GM18517 (cell line): Measurements from ENCODE around the gene ARL4D.
"Not testable (repeated sequence)": the region's sequence is repeated elsewhere in the genome, so short reads cannot be mapped to it uniquely, and the experiment has no call there.

Source experiments
- ATAC-seq: cut with Tn5 transposase; IDR thresholded peaks from one replicate; pipeline ENCODE4 v1.9.1; 2021; ENCODE audit warnings: mild to moderate bottlenecking, moderate library complexity; ENCODE audit not compliant: unreplicated experiment

Gene ARL4D

DNA sequence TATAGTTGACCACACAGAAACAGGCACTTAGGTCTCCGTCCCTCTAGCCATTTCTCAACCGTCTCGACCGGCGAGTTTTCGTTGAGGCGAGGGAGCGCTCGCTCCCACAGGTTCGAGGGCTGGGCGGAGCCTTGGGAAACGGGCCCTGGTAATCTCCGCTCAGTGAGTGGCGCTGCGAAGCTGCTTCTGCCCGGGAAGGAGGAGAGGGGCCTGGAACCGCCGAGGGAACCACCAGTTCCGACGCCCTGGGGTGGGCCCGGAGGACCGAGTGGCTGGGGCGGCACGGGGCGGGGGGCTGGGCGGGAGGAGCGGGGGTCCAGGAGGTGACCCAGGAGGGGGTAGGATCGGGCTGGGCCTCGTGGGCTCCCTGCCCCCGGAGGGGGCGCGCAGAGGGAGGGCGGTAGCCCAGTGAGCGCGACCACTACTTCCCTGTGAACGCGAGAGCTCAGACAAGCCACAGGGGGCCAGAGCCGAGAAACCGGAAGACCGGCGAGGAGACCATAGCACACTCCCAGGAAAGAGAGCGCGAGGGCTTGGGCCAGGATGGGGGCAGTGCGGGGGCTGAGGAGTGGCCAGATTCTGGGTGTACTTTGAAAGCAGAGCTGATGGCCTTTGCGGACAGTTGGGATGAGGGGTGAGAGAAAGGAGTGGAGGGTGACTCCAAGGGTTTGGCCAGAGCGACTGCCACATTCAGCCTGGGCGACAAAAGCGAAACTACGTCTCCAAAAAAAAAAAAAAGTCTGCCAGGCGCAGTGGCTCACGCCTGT is 29.9 kb upstream of the ARL4D start:
- ATAC-seq: no peak

DNA sequence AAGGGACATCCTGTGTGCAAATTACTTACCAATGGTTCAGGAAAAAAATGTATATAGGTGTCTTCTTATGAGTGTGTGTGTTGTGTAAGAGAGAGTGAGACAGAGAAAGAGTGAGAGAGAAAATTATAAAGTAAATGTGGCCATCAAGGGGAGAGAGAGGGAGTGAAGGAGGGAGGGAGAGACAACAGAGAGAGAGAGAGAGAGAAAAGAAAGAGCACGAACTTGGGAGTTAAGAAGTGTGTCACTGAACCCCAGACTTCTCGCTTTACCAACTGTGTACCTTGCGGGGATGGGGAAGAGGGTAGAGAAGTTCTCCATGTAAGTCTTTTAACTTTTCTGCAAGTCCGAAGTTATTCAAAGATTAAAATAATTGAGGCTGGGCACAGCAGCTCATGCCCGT is 28.8 kb upstream of the ARL4D start:
- ATAC-seq: no peak

DNA sequence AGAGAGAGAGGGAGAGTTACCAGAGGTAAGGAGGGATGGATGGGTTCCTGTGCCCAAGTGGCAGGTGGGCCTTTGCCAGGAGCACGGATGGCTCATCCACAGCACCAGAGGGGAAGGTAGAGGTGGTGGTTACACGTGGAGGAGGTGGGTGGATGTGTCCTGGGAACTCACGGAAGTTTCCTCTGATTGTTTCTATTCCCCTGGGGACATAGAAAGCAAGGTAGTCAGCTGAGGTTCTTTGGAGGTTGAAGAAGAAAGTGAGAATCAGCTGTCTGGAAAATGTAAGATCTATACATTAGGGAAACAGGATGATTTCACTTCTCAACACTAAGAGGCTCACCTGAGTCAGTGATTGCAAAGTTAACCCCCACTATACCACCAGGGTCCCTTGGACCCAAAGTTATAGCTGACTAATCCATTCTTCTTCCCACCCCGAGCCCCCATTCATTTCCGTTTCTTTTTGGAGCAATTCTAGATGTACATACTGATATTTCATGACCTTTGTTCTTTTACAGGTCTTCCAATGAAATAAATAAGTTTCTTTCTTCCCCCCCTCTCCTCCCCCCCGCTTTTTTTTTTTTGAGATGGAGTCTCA is 27.5 kb upstream of the ARL4D start:
- ATAC-seq: no peak

DNA sequence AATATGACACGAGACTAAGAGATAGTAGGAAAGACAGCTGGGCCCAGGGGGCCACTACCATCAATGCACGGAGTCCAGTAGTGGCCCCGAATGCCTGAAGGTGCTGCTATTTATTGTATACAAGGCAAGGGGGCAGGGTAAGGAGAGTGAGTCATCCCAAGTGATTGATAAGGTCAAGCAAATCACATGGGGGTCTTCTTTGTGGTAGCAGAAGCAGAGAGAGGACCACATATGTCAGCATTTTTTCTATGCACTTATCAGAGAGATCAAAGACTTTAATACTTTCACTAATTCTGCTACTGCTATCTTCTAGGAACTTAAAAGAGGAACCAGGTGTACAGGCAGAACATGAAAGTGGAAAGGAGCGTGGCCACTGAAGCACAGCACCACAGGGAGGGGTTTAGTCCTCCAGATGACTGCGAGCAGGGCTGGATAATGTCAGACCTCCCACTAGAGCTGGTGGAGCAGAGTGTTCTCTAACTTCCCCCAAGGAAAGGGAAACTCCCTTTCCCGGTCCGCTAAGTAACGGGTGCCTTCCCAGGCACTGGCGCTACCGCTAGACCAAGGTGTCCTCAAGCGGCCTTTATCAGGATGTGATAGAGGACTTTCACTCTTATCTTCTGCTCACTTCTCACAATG is 26.4 kb upstream of the ARL4D start:
- ATAC-seq: no peak

DNA sequence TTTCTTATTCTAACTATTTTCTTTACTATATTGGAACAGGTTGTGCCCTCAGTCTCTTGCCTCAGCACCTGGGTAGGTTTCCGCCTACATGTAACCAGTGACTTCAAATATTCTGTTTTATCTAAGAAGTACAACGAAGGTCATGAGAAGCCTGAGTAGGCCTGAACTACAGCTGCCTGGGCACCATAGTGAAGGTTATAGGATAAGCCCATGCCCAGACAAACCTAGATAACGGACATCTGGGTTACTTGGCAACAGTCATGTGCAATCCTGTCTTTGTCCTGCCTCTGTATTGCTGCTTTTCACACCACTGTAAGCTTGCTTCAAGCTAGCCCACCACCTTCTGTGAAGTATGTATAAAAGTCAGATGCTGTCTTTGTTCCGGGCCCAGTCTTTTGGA is 25.4 kb upstream of the ARL4D start:
- ATAC-seq: no peak

DNA sequence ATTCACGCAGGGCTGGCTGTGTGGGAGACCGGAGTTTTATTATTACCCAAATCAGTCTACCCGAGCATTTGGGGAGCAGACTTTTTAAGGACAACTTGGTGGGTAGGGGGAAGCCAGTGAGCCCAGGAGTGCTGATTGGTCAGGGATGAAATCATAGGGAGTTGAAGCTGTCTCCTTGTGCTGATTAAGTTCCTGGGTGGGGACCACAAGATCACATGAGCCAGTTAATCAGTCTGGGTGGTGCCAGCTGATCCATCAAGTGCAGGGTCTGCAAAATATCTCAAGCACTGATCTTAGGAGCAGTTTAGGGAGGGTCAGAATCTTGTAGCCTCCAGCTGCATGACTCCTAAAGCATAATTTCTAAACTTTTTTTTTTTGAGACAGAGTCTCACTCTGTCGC is 22.9 kb upstream of the ARL4D start:
- not testable (repeated sequence) for ATAC-seq

DNA sequence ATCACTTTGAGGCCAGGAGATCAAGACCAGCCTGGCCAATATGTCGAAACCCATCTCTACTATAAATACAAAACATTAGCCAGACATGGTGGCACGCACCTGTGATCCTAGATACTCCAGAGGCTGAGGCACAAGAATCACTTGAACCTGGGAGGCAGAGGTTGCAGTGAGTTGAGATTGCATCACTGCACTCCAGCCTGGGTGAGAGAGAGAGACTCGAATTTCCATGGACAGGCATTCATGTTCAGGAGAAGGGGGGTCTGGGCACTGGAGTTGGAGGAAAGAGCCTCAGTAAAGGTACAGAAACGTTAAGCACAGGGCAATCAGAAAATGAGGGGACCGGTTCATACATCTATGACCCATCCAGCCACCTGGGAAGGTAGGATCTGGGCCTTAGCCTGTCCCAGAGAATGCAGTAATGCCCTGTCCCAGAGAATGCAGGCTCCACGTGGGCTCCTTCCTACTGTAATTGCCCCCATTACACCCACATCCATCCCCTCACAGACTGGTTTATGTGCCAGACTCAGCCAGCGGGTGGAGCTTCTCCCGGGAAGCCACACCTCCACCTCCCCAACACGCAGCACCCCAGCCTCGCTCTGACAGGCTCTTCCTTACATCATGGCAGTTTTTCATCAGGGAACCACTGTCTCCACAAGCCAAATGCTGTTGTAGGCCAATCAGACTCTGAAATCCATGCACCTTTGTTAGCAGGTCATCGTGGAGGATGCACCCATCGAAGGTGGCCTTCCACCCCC is 21.6 kb upstream of the ARL4D start:
- no peak for ATAC-seq

DNA sequence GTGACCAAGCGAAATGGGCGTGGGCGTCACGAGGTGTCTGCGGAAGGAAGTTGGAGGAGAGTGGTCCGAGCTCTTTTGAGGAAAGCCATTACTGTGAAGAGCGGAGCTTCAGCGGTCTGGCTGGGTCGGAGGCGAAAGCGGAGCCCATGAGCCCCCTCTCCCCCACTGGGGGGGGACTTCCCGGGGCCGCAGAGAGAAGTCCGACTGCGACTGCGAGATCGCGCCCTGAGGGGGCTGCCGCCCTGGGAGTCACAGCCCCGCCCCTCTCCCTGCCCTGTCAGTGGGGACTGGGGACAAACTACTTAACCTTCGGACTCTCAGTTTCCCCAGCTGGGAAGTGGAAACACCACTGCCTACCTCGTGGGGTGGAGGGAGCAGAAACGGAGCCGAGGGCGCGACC is 20.0 kb upstream of the ARL4D start:
- no peak for ATAC-seq

DNA sequence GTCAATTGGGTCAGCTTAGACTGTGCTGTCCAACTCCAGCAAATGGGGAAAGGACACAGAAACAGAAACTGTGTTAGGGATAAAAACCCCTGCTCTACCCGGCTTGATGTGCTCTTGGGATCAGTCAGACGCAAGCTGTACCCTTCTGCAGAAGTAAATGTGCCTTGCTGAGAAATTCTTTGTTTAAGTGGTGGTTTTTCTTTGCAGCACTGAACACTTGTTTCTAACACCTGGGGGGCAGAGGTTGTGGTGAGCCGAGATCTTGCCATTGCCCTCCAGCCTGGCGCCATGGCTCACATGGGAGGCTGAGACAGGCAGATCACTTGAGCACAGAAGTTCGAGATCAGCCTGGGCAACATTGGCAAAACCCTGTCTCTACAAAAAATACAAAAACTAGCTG is 18.5 kb upstream of the ARL4D start:
- ATAC-seq: no peak

DNA sequence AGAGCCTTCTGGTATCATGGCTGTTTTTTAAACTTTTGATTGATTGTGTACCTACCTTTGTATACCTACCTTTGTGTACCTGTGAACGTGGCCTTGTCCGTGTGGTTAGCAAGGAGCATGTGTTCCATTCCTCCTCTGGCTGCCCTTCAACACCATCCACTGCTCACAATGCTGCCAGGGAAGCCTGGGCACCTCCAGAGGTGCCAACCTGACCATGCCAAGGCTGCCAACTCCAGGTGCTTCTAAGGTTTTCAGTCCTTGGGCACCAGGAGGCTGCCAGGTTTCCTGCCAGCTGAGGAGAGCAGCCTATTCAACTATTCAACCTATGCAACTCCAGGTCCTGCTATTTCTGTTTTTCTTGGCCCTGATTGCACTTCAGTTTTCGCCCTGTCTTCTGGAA is 17.6 kb upstream of the ARL4D start:
- no peak for ATAC-seq

DNA sequence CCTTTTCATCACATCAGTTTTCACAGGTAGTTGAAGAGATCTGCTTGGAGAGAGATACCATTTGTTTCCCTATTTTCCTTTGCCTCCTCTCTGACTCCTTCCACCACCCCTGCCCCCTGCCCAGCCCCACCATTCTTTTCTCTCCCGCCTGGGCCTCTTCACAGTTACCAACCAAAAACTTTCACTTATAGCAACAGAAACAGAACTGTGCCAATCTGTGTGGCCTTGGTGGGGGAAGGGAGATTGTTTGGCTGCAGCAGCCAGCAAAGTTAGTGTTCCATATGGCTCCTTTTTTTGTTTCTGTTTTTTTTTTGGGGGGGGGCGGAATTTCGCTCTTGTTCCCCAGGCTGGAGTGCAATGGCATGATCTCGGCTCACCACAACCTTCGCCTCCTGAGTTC is 17.2 kb upstream of the ARL4D start:
- ATAC-seq: no peak

DNA sequence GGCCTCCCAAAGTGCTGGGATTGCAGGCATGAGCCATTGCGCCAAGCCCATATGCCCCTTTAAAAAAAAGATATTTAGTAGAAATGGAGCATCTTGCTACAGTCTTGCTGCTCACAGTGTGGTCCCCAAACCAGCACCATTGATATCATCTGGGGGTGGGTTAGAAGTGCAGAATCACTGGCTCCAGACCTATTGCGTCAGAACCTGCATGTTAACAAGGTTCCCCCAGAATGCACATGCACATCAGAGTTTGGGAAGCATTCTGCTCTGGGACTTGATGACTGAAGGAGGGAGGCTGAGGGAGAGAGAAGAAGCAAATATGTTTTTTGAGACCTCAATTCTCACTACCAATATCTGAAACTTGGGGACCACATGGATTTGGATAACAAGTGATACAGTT is 16.0 kb upstream of the ARL4D start:
- no peak for ATAC-seq

DNA sequence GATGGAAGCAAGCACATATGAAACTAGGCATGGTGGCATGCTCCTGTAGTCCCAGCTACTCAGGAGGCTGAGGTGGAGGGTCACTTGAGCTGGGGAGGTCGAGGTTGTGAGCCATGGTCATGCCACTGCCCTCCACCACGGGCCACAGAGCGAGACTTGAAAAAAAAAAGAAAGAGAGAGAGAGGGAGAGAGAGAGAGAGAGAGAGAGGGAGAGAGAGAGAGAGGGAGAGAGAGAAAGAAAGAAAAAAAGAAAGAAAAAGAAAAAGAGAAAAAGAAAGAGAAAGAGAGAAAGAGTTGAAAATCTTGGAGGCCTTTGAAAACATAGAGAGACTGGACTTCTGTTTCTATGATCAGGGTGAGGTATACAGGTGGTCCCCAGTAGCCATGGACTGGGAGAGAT is 15.4 kb upstream of the ARL4D start:
- no peak for ATAC-seq

DNA sequence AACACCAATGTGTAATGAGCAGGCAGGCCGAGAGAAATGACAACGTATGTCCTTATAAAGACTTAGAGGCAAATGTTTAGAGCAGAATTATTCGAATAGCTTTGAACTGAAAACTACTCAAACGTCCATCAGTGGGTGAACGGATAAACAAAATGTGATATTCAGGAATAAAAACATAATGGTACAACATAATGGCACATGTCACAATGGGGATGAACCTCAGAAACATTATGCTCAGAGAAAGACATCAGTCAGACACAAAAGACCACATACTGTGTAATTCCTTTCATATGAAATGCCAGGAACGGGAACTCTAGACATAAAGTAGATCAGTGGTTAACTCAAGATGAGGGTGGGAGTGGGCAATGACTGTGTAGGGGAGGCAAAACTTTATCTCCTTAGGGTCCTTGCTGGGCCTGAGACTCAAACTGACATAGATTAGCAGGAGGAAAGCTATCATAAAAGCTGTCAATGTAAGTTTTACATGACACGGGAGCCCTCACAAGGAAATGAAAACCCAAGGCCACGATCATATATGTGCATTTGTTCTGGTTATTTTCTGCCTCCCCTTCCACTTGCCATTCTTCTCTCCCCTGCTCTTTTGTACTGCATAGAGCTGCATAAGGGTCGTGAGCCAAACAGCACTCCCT is 14.8 kb upstream of the ARL4D start:
- ATAC-seq: no peak

DNA sequence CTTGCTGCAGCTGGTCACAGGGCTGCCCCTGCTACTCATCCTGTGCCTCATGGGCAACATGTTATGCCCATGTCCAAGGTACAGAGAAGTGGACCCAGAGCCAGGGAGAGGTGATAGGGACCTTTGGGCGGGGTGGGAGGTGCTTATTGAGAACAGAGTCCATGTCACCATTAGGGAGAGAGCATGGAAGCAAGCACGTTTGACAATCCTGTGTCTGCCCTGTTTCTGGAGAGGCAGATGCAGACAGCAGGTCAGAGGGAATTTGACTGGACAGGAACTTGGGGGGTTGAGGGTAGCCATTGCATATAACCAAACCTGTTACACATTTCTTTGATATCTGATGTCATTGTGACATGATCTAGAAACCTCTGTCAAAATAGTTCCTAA is 14.3 kb upstream of the ARL4D start:
- no peak for ATAC-seq

DNA sequence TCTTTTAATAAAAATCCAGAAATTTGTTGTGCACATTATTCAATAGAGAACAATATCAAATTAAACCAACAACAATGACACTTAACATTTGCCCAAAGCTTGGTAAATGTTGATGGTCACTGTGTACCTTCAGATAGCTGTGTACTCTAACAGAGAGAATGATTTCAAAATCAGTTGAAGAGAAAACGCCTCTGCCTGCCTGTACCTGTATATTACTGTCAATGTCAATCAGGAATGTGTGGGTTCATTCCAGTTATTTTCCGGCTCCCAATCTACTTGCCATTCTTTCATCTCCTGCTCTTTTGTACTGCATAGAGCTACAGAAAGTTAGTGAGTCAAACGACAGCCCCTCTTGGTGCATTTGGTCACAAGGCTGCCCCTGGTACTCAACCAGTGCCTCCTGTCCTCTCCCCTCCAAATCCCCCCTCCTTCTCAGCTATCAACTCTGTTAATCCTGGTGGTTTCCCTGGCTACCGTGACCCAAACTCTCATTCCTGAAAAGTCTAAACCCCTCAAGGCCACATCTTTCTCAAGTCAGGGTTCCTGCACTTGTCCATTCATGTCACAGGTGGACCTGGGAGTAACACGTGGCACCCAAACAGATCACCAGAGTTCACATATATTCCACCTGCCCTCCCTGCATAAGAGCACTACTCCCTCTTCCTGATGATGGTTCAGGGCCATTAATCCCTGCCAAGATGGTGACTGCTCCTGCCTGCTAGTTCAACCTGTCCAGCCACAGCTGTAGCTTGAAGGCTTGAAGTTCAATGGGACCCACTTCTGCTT is 13.6 kb upstream of the ARL4D start:
- no peak for ATAC-seq

DNA sequence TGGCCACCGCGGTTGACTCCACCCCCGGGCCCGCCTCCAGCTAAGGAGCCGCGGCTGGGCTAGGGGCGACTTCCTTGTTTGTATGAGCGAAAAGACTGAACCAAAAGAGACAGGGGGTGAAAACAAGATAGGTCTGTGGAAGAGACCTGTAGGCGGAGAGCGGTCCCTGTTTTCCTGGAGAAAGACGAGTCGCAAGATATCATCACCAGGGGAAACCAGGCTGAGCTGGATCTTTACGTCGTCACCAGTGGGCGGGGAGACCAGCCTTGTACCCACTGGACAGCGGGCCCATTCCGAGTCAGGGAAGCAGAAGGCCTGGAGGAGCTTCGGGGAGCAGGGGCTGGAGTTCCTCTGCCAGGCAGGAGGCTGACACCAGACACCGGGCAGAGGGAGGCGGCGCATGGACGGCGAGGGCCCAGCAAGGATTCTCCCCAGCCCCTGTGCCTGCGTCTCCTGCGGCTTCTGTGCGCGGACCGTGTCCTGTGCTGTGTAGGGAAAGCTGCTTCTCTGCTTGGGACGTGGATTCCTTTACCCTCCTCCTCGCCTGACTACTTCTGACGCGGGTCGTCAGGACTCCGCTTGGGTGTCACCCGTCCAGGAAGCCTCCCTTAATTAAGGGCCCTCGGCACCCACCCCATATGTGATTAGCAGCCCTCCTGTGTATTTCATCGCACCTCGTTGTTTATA is 10.3 kb upstream of the ARL4D start:
- ATAC-seq: peak; percentile 60

DNA sequence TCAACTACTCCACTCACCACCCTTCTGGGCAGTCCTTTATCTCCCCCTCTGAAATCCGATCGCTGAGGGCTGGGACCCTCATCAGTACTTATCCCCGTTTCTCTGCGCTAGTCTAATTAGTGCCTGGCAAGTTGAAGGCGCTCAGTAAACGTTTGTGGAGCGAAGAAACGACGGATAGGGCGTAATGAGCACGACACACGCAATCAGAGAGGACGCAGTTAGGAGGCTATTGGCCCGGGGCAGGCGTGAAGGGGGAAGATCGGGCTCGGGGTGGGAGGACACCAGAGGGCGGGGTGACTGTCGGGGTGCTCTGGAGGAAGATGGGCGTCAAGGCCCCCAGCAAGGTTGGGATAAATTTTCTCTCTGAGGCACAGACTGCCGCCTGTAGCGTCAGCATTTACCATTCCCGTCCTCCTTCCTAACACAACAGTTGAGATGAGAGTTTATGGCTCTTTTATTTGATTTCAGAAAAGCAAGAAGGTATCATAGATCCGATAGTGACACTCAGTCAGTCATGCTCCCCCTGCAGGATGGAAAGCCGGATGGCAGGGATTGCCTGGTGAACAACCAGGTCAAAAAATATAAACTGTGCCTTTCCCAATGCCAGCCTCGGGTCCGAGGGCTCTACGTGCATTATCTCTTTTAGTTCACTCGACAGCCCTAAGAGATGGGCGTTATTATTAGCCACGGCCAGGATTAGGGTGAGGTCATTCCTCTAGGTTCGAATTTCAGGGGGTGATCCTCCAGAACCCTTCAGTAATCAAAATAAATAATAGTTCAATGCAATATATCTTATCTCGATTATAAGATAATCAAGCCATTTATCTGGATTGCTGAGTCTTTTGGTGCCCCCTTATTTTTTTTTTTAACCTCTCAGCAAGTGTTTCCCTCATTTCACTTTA is 9.5 kb upstream of the ARL4D start:
- ATAC-seq: no peak

DNA sequence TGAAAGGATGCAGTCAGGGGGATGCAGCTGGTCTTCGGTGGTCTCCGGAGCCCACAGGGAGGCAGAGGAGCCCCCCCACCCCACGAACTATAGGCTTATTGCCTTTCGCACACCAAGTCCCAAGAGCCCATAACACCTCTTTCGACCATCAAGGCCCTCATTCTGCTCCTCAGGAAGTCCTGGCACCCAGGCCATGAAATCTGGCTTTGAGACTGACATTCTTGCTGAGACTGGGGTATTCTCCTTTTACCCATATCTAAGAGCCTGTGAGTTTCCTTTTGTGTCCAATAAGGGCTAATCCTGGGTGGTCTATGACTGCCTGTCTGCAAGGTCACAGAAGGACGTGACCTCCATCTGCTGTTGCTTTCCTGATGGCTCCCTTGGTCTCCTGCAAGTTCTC is 6.4 kb upstream of the ARL4D start:
- ATAC-seq: no peak
